Measurements from ENCODE around the gene IGF1R. TPM values are rescaled to one million over a fixed set of nuclear protein-coding genes. Genes with fewer than 3 reads are reported as not detected.

The IGF1R gene
- total RNA-seq, 1 experiment from 2014 or later: 16.3 TPM

DNA sequence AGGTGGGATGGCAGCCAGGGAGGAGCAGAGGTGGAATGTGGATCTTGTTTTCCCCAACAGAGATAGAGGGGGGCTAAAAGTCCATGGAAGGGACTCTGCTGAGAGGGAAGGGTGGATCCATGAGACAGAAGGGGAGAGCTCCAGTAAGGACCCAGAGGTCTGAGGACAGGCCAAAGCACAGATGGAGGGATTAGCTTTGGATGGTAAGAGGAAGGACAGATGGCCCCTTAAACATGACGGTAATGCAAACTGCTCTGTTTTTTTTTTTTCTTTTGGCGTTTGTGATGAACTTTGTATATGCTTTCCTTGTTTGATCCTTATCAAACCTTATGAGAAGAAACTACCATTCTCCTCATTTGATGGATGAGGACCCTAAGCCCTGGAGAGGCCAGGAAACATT lies 96.2 kb downstream of the IGF1R start (continued):
- no peak for TF ChIP-seq POLR2AphosphoS5 (IDR thresholded peaks at IDR 0.05; ENCODE audit: low read depth, low read length)

DNA sequence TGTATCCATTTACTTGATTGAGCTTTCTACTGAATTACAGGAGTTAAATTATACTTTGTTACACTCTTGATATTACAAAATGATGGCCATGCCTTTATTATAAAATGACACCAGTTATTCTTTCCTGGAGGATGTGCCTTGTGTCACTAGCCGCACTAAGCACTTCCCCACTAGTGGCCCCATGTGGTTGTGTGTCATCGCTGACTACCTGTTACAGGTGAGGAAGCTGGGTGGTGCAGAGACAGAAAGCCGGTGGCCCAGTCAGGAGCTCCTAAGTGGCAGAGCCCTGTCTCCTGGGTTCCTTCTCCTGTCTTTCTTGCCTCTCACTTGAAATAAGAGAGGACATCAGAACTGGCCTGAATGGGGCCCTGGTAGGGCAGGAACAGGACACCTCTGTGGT lies 96.8 kb downstream of the IGF1R start:
- no peak overlapping the region for H3K4me3 ChIP-seq (replicated peaks in 1 of 2; ENCODE audit: low read depth in 1 of 2, low read length in 2 of 2)
- H3K36me3 ChIP-seq (ENCODE audit: control insufficient read depth in 1 of 2, insufficient read depth in 2 of 2, low read length in 2 of 2): no peaks in the 10 kb centered on the region
- POLR2A ChIA-PET: no interaction called here
- no TSS peak for BruUV-seq (replicated peaks)
- no peak overlapping the region for H3K27ac ChIP-seq (ENCODE audit: low read depth, low read length)
- intact Hi-C loops (cut with micrococcal nuclease): no loop called here
- H3K9me3 ChIP-seq (ENCODE audit: control insufficient read depth in 1 of 2, insufficient read depth in 1 of 2, low read depth in 1 of 2, low read length in 2 of 2): no peaks in the 10 kb centered on the region
- H3K4me1 ChIP-seq (ENCODE audit: control insufficient read depth in 1 of 2, insufficient read depth in 2 of 2, low read length in 2 of 2): peaks cover 16 to 19% of the 10 kb centered on the region in 2 experiments
- no peak overlapping the region for H3K9ac ChIP-seq (ENCODE audit: low read length)
- no peaks in the 10 kb centered on the region for H3K79me2 ChIP-seq (ENCODE audit: insufficient read depth, low read length)
- no peaks in the 10 kb centered on the region for H4K20me1 ChIP-seq (ENCODE audit: insufficient read depth)
- no peaks in the 10 kb centered on the region for H3K9me2 ChIP-seq (ENCODE audit: insufficient read depth)
- 0 out of 2 replicates have a peak overlapping the region, but pooled peaks have one; percentile 15 for H3K4me2 ChIP-seq (ENCODE audit: low read length)
- H3K27me3 ChIP-seq (ENCODE audit: insufficient read depth, low read length): no peaks in the 10 kb centered on the region
- ATAC-seq (peak; percentile 53), DNase-seq (ENCODE audit: low read depth, low spot score) (no peak)
- H2AFZ ChIP-seq (ENCODE audit: low read depth, low read length, poor library complexity, severe bottlenecking): no peak overlapping the region
- RAD21 ChIA-PET (ENCODE audit: low non-redundant PET in 1 of 2, low total read pairs in 2 of 2, uncharacterized antibody in 2 of 2, unreplicated experiment in 2 of 2): no interaction called here
- CTCF ChIA-PET: no interaction called here
- TF ChIP-seq RAD21 (IDR thresholded peaks at IDR 0.05; ENCODE audit: low read depth): no peak
- 0 out of 2 replicates have a peak, but pooled peaks have one; percentile 18 for TF ChIP-seq FOSL1 (IDR thresholded peaks at IDR 0.05; ENCODE audit: low read depth)
- no peak for TF ChIP-seq JUND (IDR thresholded peaks at IDR 0.05)
- TF ChIP-seq ZNF274 (IDR thresholded peaks at IDR 0.05; ENCODE audit: low read depth, low read length): no peak
- no peak for TF ChIP-seq EZH2 (IDR thresholded peaks at IDR 0.05)
- TF ChIP-seq TCF7L2 (IDR thresholded peaks at IDR 0.05; ENCODE audit: borderline replicate concordance, extremely low read depth, insufficient read depth, insufficient read length): no peak
- TF ChIP-seq POLR2AphosphoS5 (IDR thresholded peaks at IDR 0.05; ENCODE audit: low read depth, low read length): no peak
- 0 out of 2 replicates have a peak, but pooled peaks have one; percentile 21 for TF ChIP-seq SP1 (IDR thresholded peaks at IDR 0.05; ENCODE audit: low read depth)
- TF ChIP-seq, protein P1, sequence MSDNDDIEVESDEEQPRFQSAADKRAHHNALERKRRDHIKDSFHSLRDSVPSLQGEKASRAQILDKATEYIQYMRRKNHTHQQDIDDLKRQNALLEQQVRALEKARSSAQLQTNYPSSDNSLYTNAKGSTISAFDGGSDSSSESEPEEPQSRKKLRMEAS (IDR thresholded peaks at IDR 0.05): peak; percentile 49; the same call in 1 of the 2 replicates
- TF ChIP-seq, protein P2, sequence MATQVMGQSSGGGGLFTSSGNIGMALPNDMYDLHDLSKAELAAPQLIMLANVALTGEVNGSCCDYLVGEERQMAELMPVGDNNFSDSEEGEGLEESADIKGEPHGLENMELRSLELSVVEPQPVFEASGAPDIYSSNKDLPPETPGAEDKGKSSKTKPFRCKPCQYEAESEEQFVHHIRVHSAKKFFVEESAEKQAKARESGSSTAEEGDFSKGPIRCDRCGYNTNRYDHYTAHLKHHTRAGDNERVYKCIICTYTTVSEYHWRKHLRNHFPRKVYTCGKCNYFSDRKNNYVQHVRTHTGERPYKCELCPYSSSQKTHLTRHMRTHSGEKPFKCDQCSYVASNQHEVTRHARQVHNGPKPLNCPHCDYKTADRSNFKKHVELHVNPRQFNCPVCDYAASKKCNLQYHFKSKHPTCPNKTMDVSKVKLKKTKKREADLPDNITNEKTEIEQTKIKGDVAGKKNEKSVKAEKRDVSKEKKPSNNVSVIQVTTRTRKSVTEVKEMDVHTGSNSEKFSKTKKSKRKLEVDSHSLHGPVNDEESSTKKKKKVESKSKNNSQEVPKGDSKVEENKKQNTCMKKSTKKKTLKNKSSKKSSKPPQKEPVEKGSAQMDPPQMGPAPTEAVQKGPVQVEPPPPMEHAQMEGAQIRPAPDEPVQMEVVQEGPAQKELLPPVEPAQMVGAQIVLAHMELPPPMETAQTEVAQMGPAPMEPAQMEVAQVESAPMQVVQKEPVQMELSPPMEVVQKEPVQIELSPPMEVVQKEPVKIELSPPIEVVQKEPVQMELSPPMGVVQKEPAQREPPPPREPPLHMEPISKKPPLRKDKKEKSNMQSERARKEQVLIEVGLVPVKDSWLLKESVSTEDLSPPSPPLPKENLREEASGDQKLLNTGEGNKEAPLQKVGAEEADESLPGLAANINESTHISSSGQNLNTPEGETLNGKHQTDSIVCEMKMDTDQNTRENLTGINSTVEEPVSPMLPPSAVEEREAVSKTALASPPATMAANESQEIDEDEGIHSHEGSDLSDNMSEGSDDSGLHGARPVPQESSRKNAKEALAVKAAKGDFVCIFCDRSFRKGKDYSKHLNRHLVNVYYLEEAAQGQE (IDR thresholded peaks at IDR 0.05; ENCODE audit: low read depth): no peak
- no peak for TF ChIP-seq EGR1 (IDR thresholded peaks at IDR 0.05; ENCODE audit: low read depth)
- TF ChIP-seq CBX3 (IDR thresholded peaks at IDR 0.05; ENCODE audit: low read depth): no peak
- no peak for TF ChIP-seq CEBPB (IDR thresholded peaks at IDR 0.05; ENCODE audit: low read depth)
- TF ChIP-seq, protein P3, sequence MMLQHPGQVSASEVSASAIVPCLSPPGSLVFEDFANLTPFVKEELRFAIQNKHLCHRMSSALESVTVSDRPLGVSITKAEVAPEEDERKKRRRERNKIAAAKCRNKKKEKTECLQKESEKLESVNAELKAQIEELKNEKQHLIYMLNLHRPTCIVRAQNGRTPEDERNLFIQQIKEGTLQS (IDR thresholded peaks at IDR 0.05): no peak
- no peak for TF ChIP-seq YY1 (IDR thresholded peaks at IDR 0.05; ENCODE audit: extremely low read depth, insufficient replicate concordance, low read depth, low read length)
- no peak for TF ChIP-seq EZH2phosphoT487 (IDR thresholded peaks at IDR 0.05; ENCODE audit: borderline replicate concordance)
